Adrenal gland (tissue), 5 donors: Measurements from ENCODE around the gene KIRREL3.

Experiments used
- CTCF ChIP-seq, 6 experiments: fragments of 450-650 bp in 4 of 6; fragments of 200-600 bp in 2 of 6; sonication (generic) in 1 of 6; IDR thresholded peaks; 1 replicate in 5 of 6; 2 replicates in 1 of 6; pipeline versions ENCODE4 v1.5.1 to v1.8.0; 2016 to 2021; ENCODE audit warnings: antibody characterized with exemption in 6 of 6, mild to moderate bottlenecking in 2 of 6, moderate library complexity in 1 of 6
- POLR2A ChIP-seq, 2 donors: fragments of 450-650 bp; IDR thresholded peaks; one replicate each; pipeline ENCODE4 v1.6.1; 2017; ENCODE audit warnings: antibody characterized with exemption in 2 of 2, mild to moderate bottlenecking in 2 of 2, moderate library complexity in 1 of 2
- donor health status: DM: no; HTN: no; CAD: no.

- no peak for TF ChIP-seq CTCF (IDR thresholded peaks at IDR 0.05)
- TF ChIP-seq POLR2A (IDR thresholded peaks at IDR 0.05) = no peak
These were observed 549.8 kb downstream of the KIRREL3 start for GRCh38 chr11:126450806-126451205.
